Activated CD8-positive, alpha-beta memory T cell treated with anti-CD3 and anti-CD28 coated beads, Interleukin-2, amount 50 U/mL, for 48 hours (primary cell): ENCODE measurements around the gene B4GALT1.
A peak's percentile ranks its signal among the peaks of the same experiment; 100 is the strongest.
"Not testable (repeated sequence)": the region's sequence is repeated elsewhere in the genome, so short reads cannot be mapped to it uniquely, and the experiment has no call there.

Experiments
- DNase-seq: peaks from one replicate; pipeline ENCODE4 v3.0.0-alpha.2; 2020

B4GALT1 gene

DNA sequence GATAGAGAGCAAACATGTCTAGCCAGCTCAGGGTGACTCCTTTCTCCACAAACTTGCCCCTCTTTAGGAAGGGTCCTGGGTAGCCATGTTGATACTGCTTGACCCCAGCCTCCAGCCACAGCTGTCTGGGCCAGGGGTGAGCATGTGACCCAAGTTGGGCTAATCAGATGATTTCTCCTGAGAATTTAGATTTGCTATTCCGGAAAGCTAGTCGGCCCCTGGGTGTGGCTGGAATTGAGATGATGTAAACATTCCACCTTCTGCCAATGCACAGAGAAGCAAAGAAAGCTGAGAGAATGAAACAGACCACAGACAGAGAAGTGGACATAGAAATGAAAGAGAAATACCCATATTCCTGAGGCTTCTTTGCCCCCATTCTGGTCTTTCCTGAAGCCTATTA, 17.8 kb upstream of the B4GALT1 start:
- no peak for DNase-seq

DNA sequence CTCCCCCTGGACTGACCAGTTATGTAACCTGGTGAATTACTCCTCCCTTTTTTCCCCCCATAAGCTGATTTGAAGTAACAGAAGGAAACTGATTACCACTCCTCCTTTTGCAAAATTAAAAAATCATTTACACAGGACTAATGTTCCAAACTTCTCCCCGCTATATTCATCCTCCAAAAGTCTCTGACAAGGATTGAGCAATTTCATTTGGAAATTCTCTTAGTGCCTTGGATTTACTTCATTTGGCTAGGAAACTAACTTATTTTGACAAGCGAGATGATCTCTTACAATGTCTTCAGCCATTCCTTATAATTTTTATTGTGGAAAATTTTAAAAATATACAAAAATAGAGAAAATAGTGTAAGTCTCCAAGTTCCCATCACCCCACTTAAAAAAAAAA, 15.4 kb upstream of the B4GALT1 start:
- no peak for DNase-seq

DNA sequence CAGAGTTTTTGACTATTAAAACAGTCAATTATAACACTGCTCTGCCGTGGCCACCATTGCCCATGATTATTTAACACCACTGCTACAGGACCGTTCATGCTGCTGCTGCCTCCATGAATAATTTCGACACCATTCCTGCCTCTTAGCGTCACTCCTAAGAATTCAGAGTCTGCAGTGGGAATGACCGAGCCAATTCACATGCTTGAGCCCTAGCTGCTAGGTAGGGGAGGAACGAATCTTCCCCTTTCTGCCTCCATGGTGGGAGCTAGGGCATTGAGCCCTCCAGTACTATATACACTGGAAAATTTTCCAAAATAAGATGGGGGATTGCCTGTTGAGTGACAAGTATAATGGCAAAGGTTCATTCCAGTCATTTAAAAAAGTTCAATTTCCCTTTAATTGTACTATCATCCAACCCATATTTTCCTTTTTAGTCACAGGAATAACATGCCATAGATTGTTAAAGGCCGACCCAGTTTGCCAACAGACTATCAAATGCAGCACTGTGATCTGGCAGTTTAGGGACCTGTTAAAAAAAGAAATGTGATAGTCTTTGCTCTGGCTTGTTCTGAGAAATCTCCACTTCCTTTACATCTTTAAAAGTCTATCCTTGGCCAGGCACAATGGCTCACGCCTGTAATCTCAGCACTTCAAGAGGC, 13.5 kb upstream of the B4GALT1 start:
- peak; percentile 17 for DNase-seq

DNA sequence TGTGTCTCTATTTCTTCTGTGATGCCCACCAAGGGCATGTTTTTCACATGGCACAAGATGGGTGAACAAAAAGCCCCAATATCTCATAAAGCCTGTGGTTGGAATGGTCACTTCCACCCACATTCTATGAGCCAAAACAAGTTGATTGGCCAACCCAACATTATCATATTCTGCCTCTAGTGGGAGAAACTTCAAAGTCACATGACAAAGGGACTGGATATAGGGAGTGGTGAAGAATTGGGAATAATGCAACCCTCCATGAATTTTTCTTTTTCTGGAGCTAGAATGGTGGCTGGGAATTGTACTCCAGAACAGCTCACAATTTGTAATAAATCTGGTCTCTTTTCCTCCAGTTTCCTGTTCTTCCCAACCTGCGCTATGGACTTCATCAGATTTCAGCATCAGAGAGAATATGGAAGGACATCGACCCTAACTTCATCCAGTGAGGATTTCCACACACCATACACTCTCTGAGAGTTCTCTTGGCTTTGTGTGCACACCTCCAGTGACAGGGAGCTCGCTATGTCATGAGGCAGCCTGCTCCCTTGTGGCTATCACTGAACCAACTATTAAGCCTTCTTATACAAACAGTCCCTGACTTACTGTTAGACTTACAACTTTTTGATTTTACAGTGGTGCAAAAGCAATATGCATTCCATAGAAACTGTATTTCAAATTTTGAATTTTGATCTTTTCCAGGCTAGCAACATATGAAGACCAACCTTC, 12.0 kb upstream of the B4GALT1 start:
- DNase-seq, result no peak

DNA sequence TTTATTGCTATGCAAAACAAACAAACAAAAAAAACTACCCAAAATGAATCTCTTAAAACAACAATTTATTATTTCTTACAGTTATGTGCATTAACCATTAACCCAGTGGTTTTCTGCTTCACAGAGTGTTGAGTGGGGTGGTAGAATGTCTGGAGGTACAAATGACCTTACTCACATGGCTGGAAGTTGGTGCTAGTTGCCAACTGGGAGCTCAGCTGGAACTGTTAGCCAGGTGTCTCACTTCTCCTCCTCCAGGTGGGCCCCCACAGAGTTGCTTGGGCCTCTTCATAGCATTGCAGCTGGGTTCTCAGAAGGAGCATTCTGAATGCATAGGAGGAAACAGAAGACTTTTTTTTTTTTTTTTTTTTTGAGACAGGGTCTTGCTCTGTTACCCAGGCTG, 10.5 kb upstream of the B4GALT1 start:
- peak; percentile 10 for DNase-seq

DNA sequence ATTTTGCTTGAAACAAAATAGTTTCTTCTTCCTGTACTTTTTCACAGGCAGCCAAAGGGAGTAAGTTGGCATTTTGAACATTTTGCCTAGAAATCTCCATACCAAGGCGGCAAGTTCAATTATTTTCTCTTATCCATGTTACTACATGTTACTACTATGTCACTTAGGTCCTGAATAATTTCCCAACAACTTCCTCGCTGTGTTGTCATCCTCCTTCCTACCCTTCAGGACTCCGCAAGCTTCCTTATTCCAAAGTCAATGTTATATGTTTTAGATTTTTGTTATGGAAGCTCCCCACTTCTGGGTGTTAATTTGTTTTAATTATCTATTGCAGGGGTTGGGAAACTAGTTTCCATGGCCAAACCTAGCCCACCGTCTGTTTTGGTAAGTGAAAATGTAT, 9.9 kb upstream of the B4GALT1 start:
- no peak for DNase-seq

DNA sequence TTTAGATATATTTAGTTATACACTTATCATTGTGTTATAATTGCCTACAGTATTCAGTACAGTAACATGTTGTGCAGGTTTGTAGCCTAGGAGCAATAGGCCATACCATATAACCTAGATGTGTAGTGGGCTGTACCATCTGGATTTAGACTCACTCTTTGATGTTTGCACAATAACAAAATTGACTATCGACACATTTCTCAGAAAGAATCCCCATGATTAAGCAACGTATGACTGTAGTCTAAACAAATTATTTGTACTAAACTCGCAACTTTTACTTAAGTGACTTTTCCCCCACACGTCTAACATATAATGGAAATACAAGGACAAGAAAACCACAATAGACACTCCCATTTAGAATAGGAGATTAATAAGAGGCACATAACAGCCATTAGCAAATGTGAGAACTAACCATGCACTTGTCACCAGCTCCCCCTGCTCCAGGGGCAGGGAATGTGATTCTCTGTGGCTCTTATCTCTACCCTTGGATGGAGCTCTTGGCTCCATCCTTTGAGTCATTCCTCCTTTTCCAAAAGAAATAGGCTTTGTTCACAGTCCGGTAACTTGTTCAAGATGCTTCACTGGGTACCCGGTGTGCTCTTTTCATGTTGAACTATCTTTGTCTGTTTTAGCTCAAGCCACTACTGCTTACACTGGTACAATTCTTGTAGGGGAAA, 8.7 kb upstream of the B4GALT1 start:
- DNase-seq, result no peak

DNA sequence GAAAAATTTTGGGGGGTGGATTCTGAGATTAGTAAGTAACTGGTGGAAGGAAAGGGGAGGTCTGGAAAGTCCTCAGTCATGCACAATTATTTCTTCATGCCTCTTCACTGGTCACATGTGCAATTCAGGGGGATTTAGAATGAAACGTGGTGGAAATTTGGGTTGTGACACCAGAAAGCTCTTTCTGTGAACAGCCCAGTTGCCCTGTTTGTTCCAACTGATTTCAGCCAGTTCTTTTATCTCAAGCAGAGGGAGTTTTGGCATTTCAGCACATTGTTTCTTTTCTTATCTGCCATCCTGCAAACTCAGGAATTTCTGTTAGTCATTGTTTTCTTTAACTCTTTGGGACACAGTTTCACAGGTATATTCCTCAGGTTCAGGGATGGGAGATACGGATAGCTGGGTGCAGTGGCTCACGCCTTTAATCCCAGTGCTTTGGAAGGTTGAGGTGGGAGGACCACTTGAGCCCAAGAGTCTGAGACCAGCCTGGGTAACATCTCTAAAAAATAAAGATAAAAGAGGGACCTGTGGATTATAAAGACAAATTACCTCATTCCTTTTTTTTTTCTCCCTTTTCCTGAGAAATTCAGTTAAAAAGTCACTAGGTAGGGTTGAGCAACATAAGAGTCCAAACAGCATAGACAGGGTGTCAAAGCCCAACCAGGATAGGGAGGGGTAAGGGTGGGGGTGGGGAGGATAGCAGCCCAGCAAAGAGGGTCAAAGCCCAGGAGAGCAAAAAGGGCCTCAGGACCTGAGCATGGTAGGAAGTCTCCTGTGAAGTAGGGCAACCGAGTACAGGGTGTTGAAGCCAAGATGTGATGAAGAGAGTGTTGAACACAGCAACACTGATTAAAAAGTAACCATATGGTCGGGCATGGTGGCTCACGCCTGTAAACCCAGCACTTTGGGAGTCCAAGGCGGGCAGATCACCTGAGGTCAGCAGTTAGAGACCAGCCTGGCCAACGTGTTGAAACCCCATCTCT, 5.4 kb upstream of the B4GALT1 start:
- DNase-seq, result no peak

DNA sequence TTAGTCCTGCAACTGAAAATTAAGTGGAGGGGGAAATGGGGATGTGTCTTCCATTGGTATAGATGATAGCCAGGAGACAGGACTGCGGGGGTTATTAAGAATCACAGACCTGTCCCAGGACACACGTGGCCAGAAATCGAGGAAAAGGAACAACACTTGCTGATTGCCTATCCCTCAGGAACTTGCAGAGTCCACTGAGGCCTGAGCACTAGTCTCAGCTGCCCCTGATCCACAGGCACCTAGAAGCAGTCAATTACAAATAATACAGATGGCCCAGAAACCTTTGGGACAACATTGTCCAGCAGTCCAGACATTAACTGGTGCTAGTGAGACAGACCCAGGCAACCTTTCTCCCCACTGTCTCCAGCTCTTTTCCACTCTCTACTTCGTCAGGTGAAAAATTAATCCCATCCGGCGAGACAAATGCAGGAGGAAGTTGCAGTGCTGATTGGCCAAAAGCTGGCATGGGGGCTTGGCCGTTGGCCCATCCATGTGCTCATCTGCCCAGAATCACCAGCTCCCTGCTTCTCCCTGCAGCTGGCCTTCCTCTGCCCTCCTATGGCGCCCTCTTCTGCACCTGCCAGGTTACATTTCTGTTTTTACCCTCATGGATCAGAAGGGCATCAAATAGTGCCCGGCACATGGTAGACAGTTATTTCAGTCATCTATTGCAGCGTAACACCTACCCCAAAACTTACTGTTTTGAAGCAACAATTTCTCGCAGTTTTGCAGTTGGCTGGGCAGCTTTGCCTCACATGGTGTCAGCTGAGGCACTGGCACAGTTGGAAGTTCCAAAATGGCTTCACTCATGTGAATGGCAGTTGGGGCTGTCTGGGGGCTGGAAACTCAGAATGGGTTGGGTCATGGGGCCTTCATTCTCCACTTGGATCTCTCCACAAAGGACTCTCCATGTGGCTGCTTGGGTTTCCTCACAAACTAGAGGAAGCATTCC, 3.6 kb upstream of the B4GALT1 start:
- DNase-seq, result peak; percentile 68

DNA sequence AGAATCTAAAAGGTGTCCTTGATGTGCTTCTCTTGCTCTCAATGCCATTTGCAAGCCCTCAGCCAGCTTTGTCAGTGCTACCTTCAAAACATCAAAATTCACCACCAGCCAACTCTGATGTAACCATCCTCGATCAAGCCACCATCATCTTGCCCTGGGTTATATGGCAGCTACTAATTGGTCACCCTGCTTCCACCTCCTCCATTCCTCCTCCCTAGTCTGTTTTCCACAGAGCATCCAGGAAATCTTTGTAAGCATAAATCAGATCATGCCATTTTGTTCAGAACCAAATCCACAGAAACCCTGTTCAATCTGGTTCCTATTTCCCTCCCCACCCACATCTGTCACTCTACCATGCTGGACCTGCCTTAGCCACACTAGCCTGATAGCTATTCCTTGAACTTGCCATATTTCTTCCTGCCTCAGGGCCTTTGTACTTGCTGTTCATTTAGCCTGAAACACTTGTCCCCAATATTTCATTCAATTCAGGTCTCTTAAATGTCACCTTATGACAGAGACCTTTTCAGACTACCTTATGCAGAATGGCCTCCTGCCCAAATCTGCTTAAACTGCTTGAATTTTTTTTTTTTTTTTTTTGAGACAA, 1.9 kb upstream of the B4GALT1 start:
- DNase-seq, result no peak

DNA sequence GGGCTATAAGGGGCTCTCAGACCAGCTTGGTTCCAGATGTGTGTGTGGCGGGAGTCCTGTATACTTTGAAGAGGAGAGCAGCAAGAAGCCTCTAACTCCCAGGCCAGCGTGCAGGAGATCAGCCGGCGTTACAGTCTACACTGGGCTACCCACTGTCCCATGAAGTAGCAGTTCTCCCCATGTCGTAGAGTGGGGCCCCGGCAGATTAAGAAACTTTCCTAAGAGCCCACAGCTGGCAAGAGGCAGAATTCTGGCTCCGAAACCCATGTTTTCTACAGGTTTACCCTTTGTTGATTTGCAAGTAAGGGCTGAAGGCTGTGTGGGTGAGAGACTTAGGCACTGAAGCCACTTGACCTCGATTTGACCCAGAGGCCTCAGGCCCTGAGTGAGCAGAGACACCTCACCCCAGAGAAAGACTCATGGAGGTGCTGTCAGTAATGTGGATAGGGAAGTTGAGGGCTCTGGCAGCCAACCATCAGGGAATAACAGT, 881 bp upstream of the B4GALT1 start:
- DNase-seq, result no peak

DNA sequence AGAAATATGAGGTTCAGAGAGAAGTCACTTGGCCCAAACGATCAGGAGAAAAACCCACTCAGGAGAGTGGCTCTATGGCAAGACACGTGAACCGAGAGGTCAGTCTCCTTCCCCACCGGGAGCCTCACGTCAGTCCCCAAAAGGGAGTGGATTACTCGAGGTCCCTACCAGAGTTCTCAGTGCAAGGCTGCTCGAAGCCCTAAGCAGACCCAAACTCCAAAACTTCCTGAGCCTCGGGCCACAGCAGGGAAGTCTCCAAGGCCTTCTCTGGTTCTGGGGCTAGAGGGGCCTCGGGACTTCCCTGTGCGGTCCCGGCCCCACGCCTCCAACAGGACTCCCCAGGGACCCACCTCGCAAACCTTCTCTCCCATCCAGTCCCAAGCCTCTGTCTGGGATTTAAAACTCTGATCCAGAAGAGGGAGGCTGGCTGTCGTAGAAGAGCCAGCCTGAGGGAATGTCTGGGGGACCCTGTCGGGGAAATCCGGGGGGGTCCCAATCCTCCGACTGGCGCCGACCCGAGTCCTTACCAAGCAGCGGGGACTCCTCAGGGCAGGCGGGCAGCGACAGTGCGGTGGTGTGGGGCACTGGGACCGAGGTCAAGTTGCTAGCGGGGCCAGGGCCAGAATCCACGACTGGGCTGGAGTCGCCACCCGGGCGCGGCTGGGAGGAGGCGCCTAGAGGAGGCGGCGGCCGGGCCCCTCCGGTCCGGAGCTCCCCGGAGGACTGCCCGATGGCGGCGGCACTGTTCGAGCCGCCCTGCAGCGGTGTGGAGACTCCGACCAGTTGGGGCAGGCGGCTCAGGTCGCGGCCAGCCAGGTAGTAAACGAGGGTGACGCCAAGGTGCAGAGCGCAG, 679 bp downstream of the B4GALT1 start:
- peak; percentile 63 for DNase-seq

DNA sequence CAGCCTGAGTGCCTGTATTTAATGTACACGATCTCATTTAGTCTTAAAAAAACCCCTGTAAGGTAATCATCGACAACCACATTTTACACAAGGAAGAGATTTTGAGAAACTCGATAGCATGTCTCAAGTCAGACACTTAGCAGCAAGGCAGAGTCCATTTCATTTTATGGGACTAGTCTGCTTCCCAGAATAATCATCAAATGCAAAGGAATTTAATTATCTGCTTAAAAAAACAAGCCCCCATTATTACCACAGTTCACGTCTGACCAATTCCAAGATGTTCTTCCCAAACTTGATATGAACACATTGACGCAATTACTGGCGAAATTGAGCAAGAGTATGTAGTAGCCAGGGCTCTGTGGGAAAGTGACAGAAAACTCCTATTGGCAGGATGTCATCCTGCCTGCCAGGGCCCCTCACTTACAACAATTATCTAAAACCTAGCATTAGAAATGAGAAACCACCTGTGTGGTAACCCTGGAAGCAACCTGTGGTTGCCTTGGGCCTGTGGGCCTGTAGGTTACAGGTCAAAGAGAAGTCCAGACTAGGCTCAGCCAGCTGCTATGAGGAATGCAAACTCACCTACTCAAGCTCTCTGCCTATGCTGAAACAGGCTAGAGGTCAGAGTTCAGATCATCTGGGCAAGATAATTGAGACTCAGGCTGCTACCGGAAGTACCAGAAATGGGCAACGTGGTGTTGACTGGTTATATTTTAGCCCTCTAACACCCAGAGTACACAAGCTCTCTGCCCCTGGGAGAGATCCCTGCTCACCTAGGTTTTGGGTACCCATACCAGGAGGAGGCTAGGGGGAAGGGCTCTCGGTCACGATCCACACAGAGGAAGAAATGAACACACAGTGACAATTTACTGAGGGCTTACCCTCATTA, 1.6 kb downstream of the B4GALT1 start:
- DNase-seq, result no peak

DNA sequence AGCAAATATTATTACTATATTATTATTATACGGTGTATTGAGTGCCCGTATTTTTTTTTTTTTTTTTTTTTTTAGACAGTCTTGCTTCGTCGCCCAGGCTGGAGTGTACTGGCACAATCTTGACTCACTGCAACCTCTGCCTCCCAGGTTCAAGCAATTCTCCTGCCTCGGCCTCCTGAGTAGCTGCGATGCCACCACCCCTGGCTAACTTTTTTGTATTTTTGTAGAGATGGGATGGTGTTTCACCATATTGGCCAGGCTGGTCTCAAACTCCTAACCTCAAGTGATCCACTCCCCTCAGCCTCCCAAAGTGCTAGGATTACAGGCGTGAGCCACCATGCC, 2.2 kb downstream of the B4GALT1 start:
- DNase-seq, result not testable (repeated sequence)

DNA sequence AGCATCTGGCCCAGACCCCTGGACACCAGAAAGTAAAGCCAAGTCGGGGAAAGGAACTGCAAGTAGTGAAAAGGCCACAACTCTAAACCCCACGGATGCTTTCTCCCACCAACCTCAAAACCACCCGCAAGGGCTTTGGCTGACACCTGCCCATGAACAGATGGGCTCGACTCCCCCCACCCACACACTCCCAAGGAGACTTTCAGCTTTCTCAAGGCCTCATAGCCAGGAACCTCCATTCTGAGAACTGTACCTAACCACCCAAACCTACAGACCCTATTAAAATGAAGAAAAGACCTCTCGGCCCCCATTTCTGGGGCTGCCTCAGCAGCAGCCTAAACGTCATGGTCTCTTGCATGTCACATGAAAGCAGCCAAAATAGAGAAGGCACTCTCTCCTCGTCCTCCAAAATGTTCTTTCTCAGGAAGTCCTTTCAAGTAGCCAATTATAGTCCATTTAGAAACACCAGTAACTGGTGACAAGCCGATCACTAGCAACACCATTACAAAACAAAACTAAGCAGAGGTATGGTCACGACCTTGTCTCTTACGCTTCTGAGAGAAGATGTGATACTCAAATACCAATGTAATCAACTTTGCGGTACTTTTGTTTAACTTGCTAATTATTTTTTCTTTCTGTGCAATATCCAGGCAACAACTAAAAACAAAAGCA, 2.9 kb downstream of the B4GALT1 start:
- DNase-seq, result no peak

DNA sequence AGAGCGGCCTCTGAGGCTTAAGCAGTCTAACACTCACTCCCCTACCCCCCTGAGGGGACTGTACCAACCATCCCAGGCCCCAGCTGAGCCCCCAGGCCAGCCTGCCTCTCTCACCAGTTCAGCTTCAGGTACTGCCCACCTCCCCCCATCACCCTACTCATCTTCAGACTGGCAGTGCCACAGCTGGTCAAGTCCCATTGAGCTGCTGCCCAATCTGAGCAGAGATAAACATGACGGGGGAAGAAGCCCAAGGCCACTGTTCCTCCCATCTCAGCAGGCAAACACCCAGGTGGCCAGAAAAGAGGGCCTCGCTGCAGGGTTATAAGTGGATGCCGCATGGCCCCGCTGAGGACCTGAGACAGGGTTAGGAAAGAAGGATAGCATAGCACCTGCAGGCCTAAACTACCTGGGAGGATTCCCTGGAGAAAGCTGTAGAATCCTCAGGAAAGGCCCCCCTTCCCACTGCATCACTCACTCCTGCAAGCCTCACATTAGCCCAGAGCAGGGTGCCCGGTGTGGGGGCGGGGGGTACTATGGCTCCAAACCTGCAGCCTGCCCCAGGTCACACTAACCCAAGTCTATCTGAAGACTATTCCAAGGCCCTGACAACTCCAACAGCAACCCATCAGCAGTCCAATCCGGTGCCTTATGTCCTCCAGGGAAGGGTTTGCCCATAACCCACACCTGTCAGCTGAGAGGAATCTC, 3.6 kb downstream of the B4GALT1 start:
- no peak for DNase-seq

DNA sequence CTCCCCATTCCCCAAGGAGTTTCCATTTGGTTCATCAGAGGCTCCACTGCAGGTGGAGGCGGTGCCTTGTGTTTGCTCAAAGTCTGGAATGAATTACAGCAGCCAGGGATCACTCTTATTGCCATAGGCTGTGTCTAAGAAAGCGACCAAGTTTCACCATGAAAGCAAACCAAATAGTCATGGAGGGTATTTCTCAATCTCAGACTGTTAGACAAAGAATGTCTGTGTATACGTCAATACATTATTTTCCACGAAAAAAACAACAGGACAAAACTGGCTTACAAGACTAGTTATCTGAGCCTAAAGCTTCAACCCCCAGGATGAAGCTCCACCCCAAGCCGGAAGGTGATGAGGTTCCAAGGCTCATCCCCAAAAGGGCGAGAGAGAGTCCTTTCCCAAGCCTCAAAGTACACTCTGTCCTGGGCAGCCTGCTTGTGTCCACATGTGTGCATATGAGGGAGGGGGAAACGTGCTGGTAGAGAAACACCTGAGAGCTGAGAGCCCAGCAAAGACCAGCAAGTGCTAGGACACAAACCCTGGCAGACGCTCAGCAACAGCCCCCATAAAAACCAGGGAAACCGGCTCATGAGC, 4.3 kb downstream of the B4GALT1 start:
- no peak for DNase-seq
